GM19452 (cell line): ENCODE results near the gene TTLL9.

Experiments used
- ATAC-seq: cut with Tn5 transposase; IDR thresholded peaks from one replicate; pipeline ENCODE4 v1.9.1; 2021; ENCODE audit not compliant: unreplicated experiment

Gene TTLL9

GRCh38 chr20:31943052-31943471, 72.6 kb downstream of the TTLL9 start:
- ATAC-seq = no peak

- ATAC-seq = no peak
Observed at GRCh38 chr20:31945319-31945718, 74.9 kb downstream of the TTLL9 start.

- ATAC-seq = no peak
Observed at GRCh38 chr20:31945785-31946184, 75.4 kb downstream of the TTLL9 start.

- no peak for ATAC-seq
Observed at GRCh38 chr20:31948008-31948407, 77.6 kb downstream of the TTLL9 start.

GRCh38 chr20:31949877-31950646, 79.6 kb downstream of the TTLL9 start:
- ATAC-seq = no peak

- no peak for ATAC-seq
Observed at GRCh38 chr20:31951203-31951529, 80.7 kb downstream of the TTLL9 start.

GRCh38 chr20:31951530-31952453, 81.4 kb downstream of the TTLL9 start, which contains the start of gene PDRG1:
TSS of gene PDRG1 (minus strand) at chr20:31952046. CDS start at chr20:31951961, 85 bp downstream.
- peak; percentile 96 for ATAC-seq

GRCh38 chr20:31953556-31954148, 83.2 kb downstream of the TTLL9 start:
- no peak for ATAC-seq

GRCh38 chr20:31954500-31954899, 84.1 kb downstream of the TTLL9 start:
- ATAC-seq = no peak

GRCh38 chr20:31956556-31957526, 86.4 kb downstream of the TTLL9 start:
- ATAC-seq = no peak

- no peak for ATAC-seq
Observed at GRCh38 chr20:31962761-31963160, 92.3 kb downstream of the TTLL9 start.

- ATAC-seq = no peak
Observed at GRCh38 chr20:31963889-31964288, 93.5 kb downstream of the TTLL9 start.

- ATAC-seq = no peak
Observed at GRCh38 chr20:31966991-31967655, 96.7 kb downstream of the TTLL9 start.

- no peak for ATAC-seq
Observed at GRCh38 chr20:31967830-31968249, 97.4 kb downstream of the TTLL9 start, which contains the start of gene XKR7. TSS of gene XKR7 (plus strand) at chr20:31968151. CDS start at chr20:31968176, 25 bp downstream.

GRCh38 chr20:31968291-31969126, 98.1 kb downstream of the TTLL9 start:
- no peak for ATAC-seq

GRCh38 chr20:31969991-31970390, 99.6 kb downstream of the TTLL9 start:
- ATAC-seq = no peak

GRCh38 chr20:31972471-31973021, 102.1 kb downstream of the TTLL9 start:
- ATAC-seq = no peak

- no peak for ATAC-seq
Observed at GRCh38 chr20:31974296-31974695, 103.9 kb downstream of the TTLL9 start.
